MM.1S (cell line): ENCODE data around the gene VIM.

Source experiments
- DNase-seq: peaks from one replicate; pipeline ENCODE4 v3.0.0-alpha.2; 2015
- H2AFZ ChIP-seq: fragments of 300-600 bp; sonication (generic); 2 replicates; pipeline ENCODE4 v1.6.0; 2016; ENCODE audit warnings: antibody characterized with exemption, low read length
- H3F3A ChIP-seq: fragments of 300-600 bp; sonication (generic); 2 replicates; pipeline ENCODE4 v1.6.1; 2016; ENCODE audit warnings: mild to moderate bottlenecking, antibody characterized with exemption, low read length, moderate library complexity, mixed read lengths; ENCODE audit not compliant: insufficient read depth
- H3K27ac ChIP-seq: fragments of 300-600 bp; sonication (generic); 2 replicates; pipeline ENCODE4 v1.5.1; 2016; ENCODE audit warnings: mild to moderate bottlenecking, low read length
- H3K27me3 ChIP-seq: fragments of 300-600 bp; sonication (generic); replicated peaks from 2 replicates; pipeline ENCODE4 v1.6.0; 2016; ENCODE audit warnings: low read length; ENCODE audit not compliant: insufficient read depth
- H3K36me3 ChIP-seq: fragments of 300-600 bp; sonication (generic); replicated peaks from 2 replicates; pipeline ENCODE4 v1.6.1; 2016; ENCODE audit warnings: mild to moderate bottlenecking, low read length, mixed read lengths; ENCODE audit not compliant: insufficient read depth
- H3K4me1 ChIP-seq: fragments of 300-600 bp; sonication (generic); 2 replicates; pipeline ENCODE4 v1.6.1; 2016; ENCODE audit warnings: low read length, mixed read lengths
- H3K4me2 ChIP-seq: fragments of 300-600 bp; sonication (generic); 2 replicates; pipeline ENCODE4 v1.6.0; 2016; ENCODE audit warnings: low read depth, low read length
- H3K4me3 ChIP-seq: fragments of 300-600 bp; sonication (generic); 2 replicates; pipeline ENCODE4 v1.5.1; 2016; ENCODE audit warnings: low read length, mixed read lengths
- H3K79me2 ChIP-seq: fragments of 300-600 bp; sonication (generic); 2 replicates; pipeline ENCODE4 v1.6.1; 2016; ENCODE audit warnings: mixed run types, low read length, mixed read lengths
- H3K9ac ChIP-seq: fragments of 300-600 bp; sonication (generic); 2 replicates; pipeline ENCODE4 v1.6.1; 2016; ENCODE audit warnings: low read length, mixed read lengths
- H3K9me2 ChIP-seq: fragments of 300-600 bp; sonication (generic); replicated peaks from 2 replicates; pipeline ENCODE4 v1.6.1; 2016; ENCODE audit warnings: mild to moderate bottlenecking, low read length, mixed read lengths; ENCODE audit not compliant: insufficient read depth
- H3K9me3 ChIP-seq: fragments of 300-600 bp; sonication (generic); replicated peaks from 2 replicates; pipeline ENCODE4 v1.6.1; 2016; ENCODE audit warnings: mild to moderate bottlenecking, low read length, mixed read lengths; ENCODE audit not compliant: insufficient read depth
- H4K20me1 ChIP-seq: fragments of 300-600 bp; sonication (generic); 2 replicates; pipeline ENCODE4 v1.6.1; 2016; ENCODE audit warnings: mild to moderate bottlenecking, low read length, moderate library complexity, mixed read lengths; ENCODE audit not compliant: insufficient read depth
- EZH2 ChIP-seq: fragments of 300-600 bp; sonication (generic); optimal IDR thresholded peaks from 2 replicates; pipeline ENCODE3; 2017; ENCODE audit warnings: low read depth, mild to moderate bottlenecking, antibody characterized with exemption, low read length, mixed read lengths
- EZH2phosphoT487 ChIP-seq: fragments of 300-600 bp; sonication (generic); IDR thresholded peaks from 2 replicates; pipeline ENCODE4 v1.6.1; 2018; ENCODE audit warnings: antibody characterized with exemption, low read length
- TF ChIP-seq, protein P1 (sequence below): fragments of 300-600 bp; sonication (generic); IDR thresholded peaks from 2 replicates; pipeline ENCODE4 v1.5.1; 2016; ENCODE audit warnings: antibody characterized with exemption, low read length, mixed read lengths

The VIM gene

DNA sequence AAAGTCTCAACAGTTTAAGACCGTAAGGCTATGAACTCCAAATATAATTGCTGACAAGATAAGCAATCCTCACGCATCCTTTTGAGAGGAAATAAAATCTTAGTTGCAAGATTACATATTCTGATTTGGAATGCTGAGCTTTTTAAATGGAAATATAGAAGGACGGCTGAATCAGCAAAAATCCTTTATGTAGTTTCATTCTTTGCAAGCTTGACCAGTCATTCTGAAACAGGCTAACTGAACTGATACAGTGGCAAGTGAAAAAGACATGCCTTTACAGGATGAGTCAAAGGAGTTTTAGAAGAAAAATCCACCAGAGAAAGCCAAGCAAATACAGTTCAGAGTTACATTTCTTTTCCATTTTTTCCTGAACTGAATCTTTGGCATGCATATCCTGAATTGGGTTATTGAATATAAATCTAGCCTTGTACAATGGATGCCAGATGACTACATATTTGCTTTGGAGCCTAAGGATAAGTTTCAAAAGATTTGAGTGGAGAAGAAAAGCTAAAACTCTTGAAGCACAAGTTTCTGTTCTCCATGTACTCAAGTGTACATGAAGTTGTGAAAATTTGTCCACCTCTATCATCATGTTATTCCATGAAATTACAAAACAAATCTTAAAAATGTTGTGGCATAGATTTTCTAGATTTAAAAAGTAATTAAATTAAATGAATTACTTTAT, 4.4 kb downstream of the VIM start:
- H3K79me2 ChIP-seq, result peaks cover 15% of the 10 kb centered on the region; the same call in 1 of the 2 replicates
- no peaks in the 10 kb centered on the region for H4K20me1 ChIP-seq
- H3K27me3 ChIP-seq, result no peaks in the 10 kb centered on the region
- H3K36me3 ChIP-seq, result peaks cover 14% of the 10 kb centered on the region; the same call in 1 of the 2 replicates
- H3K4me1 ChIP-seq, result peaks cover 18% of the 10 kb centered on the region
- H3F3A ChIP-seq, result peaks cover 72% of the 10 kb centered on the region
- H3K27ac ChIP-seq, result peak overlapping the region; percentile 97; the same call in 1 of the 2 replicates
- peak overlapping the region; percentile 98 for H3K4me2 ChIP-seq
- peak overlapping the region; percentile 0; the same call in 1 of the 2 replicates for H3K9ac ChIP-seq
- no peaks in the 10 kb centered on the region for H3K9me2 ChIP-seq
- no peak overlapping the region for H2AFZ ChIP-seq
- peak; percentile 70 for DNase-seq
- no peak overlapping the region for H3K4me3 ChIP-seq
- H3K9me3 ChIP-seq, result no peaks in the 10 kb centered on the region
- TF ChIP-seq EZH2phosphoT487 (no peak), EZH2 (no peak)
- TF ChIP-seq, protein P1, sequence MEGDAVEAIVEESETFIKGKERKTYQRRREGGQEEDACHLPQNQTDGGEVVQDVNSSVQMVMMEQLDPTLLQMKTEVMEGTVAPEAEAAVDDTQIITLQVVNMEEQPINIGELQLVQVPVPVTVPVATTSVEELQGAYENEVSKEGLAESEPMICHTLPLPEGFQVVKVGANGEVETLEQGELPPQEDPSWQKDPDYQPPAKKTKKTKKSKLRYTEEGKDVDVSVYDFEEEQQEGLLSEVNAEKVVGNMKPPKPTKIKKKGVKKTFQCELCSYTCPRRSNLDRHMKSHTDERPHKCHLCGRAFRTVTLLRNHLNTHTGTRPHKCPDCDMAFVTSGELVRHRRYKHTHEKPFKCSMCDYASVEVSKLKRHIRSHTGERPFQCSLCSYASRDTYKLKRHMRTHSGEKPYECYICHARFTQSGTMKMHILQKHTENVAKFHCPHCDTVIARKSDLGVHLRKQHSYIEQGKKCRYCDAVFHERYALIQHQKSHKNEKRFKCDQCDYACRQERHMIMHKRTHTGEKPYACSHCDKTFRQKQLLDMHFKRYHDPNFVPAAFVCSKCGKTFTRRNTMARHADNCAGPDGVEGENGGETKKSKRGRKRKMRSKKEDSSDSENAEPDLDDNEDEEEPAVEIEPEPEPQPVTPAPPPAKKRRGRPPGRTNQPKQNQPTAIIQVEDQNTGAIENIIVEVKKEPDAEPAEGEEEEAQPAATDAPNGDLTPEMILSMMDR, result no peak

DNA sequence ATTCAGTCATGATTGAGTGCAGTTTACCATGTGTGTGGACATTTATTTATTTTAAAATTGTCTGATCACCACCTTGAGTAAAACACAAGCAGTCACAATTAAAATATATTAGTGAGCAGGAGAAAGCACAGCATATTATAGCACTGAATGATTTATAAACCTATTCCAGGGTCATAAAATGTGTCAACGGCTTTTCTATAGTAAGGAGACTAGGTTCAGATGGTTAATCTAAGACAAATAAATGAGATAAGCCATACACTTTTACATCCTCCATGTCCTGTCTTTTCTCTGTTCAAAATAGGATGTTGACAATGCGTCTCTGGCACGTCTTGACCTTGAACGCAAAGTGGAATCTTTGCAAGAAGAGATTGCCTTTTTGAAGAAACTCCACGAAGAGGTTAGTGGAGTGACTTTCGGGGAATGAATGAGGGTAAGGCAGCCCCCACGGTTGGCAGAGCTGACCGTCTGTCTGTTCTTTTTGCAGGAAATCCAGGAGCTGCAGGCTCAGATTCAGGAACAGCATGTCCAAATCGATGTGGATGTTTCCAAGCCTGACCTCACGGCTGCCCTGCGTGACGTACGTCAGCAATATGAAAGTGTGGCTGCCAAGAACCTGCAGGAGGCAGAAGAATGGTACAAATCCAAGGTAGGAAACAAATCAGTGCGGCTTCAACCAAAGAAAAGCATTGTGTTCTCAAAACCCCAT, 5.4 kb downstream of the VIM start:
- peaks cover 63% of the 10 kb centered on the region for H3F3A ChIP-seq
- H3K27ac ChIP-seq, result no peak overlapping the region
- no peaks in the 10 kb centered on the region for H3K27me3 ChIP-seq
- H3K4me2 ChIP-seq, result no peak overlapping the region
- H3K36me3 ChIP-seq, result peaks cover 14% of the 10 kb centered on the region; the same call in 1 of the 2 replicates
- DNase-seq, result no peak
- H3K9ac ChIP-seq, result no peak overlapping the region
- no peak overlapping the region for H3K4me3 ChIP-seq
- no peak for TF ChIP-seq EZH2
- no peak for TF ChIP-seq EZH2phosphoT487
- TF ChIP-seq, protein P1, result no peak
- no peaks in the 10 kb centered on the region for H3K9me3 ChIP-seq
- peaks cover 18% of the 10 kb centered on the region for H3K4me1 ChIP-seq
- H3K9me2 ChIP-seq, result no peaks in the 10 kb centered on the region
- no peak overlapping the region for H2AFZ ChIP-seq
- peaks cover 15% of the 10 kb centered on the region; the same call in 1 of the 2 replicates for H3K79me2 ChIP-seq
- no peaks in the 10 kb centered on the region for H4K20me1 ChIP-seq

DNA sequence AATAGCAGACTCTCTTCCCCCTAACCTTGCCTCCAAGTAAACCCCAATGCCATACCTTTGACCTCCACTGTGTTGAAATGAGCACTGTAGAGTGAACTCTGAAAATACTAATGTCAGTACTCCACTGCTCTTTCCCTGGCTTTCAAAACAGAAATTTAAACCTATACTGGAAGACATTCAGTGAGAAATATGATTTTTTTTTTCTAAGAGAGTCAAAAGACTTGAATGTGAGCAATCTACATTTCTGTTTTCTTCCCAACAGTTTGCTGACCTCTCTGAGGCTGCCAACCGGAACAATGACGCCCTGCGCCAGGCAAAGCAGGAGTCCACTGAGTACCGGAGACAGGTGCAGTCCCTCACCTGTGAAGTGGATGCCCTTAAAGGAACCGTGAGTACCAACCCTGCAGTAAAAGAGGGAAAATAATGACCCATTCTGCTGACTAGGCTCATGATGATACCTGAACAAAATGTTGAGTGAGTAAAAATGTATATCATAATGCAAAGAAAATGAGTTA, 6.4 kb downstream of the VIM start:
- Histone ChIP-seq H3K27me3 (no peaks in the 10 kb centered on the region), H3K36me3 (peaks cover 14% of the 10 kb centered on the region; the same call in 1 of the 2 replicates), H3K9ac (no peak overlapping the region), H3K9me3 (no peaks in the 10 kb centered on the region), H3K4me3 (no peak overlapping the region), H3K4me2 (no peak overlapping the region), H3K4me1 (peaks cover 18% of the 10 kb centered on the region), H3K9me2 (no peaks in the 10 kb centered on the region), H3K27ac (no peak overlapping the region), H3F3A (peaks cover 61% of the 10 kb centered on the region), H3K79me2 (peaks cover 11% of the 10 kb centered on the region; the same call in 1 of the 2 replicates), H4K20me1 (no peaks in the 10 kb centered on the region), H2AFZ (no peak overlapping the region)
- no peak for TF ChIP-seq EZH2phosphoT487
- TF ChIP-seq EZH2, result no peak
- TF ChIP-seq, protein P1, result no peak
- DNase-seq, result no peak
